Stimulated activated CD4-positive, alpha-beta T cell treated with anti-CD3 and anti-CD28 coated beads, TNF-alpha, amount 100 ng/mL, for 24 hours (primary cell): ENCODE results near the gene MDFIC.

Experiments used
- DNase-seq, 3 experiments: peaks; one replicate each; pipeline ENCODE4 v3.0.0-alpha.2; 2020; ENCODE audit warnings: low read depth in 3 of 3

Gene MDFIC

DNA sequence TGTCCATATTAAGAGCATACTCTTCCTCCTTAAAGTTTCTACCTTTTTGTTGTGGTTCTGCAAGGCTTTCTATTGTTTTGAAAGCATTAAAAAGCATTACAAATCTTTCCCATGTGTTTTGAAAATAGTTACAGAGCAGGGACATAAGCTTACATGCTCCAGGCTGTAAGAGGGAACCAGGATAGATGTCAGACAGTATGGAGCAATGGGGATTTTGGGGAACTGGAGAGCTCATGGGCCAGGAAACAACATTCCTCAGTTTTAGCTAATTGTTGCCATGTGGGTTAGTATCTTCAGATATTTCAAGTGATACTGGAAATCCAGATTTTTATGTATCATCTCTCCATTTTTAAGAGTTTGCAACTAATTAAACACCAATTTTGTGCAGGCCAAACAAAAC lies 3.5 kb downstream of the MDFIC start:
- DNase-seq = no peak

- DNase-seq = no peak
Observed at GRCh38 chr7:114928060-114928459, 6.2 kb downstream of the MDFIC start.

- DNase-seq = no peak
Observed at GRCh38 chr7:114929570-114929969, 7.7 kb downstream of the MDFIC start.

DNA sequence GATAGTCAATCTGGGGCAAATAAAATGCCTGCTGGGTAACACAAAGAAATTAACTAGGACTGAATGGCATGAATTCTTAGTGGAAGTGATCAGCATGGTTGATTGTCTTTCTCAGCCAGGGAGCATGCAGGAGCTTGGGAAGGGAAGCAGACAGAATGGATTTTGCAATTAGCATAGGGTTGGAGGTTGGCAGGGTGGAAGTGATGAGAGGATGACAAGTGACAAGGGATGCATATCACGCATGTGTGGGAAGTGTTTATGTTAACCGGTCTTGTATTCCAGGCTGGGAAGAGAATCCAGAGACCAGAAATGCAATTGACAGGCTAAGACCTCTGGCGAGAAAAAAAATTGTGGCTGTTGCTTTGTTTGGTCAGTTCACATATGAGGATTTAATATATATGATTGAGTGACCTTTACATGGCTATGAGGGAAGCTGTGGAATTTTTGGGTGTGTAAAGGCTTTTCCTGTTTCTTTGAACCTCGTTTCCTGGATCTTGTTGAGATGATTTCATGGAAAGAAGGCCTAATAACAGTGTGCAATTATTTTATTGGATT lies 8.3 kb downstream of the MDFIC start:
- no peak for DNase-seq

DNA sequence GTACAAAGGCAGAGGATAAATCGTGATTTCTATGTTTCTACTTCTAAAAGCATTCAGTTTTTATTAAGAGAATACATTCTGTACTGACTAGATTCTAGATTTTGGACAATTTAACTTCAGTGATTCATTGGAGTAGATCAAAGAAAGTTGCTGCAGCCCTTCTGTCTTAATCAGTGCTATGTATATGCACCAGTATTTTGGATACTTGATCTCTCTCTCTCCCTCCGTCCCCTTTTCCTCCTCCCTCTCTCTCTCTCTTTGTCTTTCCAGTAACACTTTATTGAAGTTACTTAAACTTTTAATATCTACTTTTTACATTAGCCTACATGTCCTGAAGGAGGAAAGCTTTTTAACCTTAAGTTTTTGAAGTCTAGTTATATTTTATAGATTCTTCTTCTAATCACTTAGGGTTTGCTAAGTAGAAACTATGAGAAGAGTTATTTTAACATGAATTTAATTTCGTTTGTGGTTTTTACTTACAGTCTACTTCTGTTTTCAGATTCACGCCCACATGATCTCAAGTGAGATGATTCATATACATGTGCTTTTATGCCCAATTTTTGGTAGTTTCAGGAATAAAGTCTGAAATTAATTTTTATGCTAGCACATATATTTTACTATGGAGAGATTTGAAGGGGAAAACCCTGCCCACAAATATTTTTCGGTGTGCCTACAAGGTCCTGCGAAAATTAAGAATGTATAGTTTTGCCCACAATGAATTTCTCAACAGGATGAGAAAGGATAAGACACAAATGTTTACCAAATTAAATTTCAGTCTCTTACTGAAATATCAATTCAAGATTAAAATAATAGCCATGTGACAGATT lies 9.1 kb downstream of the MDFIC start:
- DNase-seq = no peak

DNA sequence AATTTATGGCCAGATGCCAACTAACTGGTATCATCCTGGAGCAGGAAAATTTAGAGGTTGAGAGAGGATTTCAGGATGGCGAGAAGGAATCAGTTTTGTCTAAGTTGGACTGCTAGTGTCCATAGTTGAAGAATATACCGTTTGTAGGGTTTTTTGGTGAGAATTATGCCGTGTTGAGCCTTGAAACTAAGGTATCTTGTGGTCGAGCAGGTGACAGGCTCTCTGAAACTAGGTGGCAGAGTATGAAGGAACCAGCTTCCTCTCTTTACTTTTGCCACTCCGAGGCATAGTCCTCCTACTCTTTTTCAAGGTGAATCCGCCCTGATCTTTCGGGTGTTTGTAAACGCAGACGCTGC lies 9.7 kb downstream of the MDFIC start:
- peak in 2 of 3 experiments; percentile 14 to 24 for DNase-seq

GRCh38 chr7:114932991-114933390 lies 11.1 kb downstream of the MDFIC start:
- DNase-seq = no peak

DNA sequence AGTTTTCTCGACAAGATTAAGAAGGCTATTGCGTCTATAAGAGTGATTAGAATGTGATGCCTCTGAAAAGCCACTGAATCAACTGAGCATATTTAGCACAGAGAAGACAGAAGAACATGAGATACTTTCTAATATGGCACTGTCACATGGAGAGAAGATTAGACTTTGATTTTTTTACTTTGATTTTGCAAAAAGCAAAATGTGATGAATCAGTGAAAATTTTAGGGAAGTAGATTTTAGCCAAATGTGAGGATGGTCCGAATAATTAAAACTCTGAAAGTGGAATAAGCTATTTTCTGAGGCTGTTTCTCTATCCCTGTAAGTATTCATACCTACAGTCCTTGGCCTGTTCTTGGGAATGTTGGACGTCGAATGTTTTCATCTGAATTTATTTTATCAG lies 11.8 kb downstream of the MDFIC start:
- DNase-seq = no peak

GRCh38 chr7:114934086-114934485 lies 12.2 kb downstream of the MDFIC start:
- no peak for DNase-seq

DNA sequence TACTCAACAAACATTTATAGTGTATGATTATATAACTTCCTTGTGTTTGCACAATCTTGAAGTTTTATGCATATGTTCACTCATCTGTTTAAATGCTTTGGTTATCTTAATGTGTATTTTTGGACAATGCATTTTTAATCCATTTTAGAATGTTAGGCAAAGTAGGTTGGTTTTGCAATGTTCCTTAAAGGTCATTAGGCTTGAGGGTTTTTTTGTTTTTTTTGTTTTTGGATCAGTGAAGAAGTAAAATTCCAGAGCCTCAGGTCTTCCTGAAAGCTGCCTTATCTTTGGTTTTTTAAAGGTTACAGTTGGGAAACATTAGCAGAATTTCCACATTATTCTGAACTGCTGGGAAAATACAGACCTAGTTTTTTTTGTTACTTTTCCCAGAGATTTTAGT lies 12.8 kb downstream of the MDFIC start:
- DNase-seq = no peak

- DNase-seq = no peak
Observed at GRCh38 chr7:114936471-114936870, 14.6 kb downstream of the MDFIC start.

DNA sequence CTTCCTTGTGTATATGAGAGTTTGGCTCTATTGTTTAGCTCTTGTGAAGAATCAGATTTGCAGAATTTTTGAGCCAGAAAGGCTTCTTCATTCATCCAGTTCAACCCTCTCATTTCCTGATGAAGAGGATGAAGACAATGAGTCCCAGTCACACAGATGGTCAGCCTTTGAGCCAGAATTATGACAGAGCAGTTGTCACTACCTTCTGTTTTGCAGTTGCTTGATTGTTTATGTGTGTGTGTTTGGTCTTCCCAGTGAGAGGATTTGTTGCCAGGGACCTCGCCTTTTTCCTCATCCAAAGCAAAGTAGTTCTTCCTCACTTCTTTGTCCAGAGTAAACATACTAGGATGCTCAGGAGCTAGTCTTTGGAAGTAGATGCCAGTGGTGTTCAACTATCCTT lies 15.6 kb downstream of the MDFIC start:
- DNase-seq = no peak

DNA sequence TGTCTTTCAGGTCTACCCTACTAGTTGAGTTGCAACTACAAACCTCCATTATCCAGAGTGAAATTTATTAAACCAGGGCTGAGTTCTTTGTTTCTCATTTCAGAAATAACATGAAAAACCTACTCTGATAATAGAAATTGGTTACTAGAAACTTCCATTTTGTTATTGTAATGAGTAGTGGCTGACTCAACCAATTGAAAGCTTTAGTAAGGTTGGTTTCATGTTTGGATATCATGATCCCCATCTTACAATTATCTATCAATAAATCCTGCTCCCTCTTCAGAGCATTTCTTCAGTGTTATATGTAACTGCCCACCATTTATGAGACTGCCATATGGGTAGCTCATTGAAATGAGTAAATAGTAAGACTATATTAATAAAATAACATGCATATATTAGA lies 16.9 kb downstream of the MDFIC start:
- no peak for DNase-seq

DNA sequence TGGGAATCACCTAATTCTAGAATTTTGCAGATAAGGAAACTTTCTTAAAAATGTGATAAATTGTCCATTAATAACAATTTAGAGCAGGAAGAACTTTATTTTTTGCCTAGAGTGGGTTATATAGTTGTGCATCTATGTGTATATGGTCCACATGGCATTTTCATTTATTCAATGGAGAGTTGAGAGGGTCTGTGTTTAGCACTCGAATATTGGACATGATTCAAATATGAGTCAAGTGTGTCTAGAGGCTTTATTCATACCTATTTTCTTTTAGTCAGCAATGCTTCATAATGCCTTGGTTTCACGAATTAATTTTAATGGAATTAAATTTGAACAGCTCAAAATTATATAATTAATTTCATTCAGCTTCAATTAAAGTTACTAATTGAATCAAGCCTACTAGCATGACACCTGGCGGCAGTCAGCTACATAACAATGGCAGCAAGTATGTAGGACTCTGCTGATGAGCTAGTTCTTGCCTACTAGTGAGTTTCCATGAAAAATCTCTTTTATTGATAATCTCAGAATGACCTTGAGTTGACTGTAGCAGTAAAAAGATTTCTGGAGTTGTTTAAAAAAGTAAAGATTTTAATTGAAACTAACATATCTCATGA lies 17.7 kb downstream of the MDFIC start:
- DNase-seq = no peak

GRCh38 chr7:114940220-114940619 lies 18.3 kb downstream of the MDFIC start:
- no peak for DNase-seq

DNA sequence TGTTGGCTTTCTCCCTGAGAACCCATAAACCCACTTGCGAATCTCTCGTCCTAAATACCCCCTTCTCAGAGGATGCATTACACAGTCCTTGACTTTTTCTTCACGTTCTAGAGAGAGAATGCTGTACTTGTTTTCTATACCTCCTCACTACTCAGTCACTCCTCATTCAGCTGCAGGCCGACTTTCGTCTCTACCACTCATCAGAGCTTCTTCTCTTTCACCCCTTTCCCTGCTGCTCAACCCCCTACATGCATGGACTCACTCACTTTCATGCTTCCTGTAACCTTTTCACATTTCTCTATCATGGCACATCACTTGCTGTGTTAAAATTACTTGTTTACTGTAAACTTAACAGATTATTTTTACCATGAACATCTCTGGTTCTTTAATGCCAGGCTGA lies 19.8 kb downstream of the MDFIC start:
- DNase-seq = no peak

- no peak for DNase-seq
Observed at GRCh38 chr7:114942446-114943175, 20.7 kb downstream of the MDFIC start.

DNA sequence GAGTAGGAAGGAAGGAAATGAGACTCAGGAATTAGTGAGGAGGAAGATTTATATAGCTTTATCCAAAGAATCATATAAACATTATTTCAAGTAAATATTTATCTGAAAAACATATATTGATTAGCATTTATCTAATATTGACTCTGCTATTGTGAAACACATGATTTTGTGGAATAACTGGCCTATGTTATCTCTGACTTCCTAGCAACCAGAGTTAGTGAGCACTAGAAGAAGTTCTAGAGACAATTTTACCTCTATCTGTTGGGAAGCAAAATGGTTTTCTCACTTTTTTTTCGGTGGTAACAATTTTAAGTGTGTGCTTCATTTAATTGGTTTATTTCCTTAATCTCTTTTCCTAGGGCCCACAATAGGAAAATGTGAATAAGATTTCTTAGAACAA lies 21.6 kb downstream of the MDFIC start:
- DNase-seq = no peak

GRCh38 chr7:114943953-114944744 lies 22.3 kb downstream of the MDFIC start:
- DNase-seq = no peak

DNA sequence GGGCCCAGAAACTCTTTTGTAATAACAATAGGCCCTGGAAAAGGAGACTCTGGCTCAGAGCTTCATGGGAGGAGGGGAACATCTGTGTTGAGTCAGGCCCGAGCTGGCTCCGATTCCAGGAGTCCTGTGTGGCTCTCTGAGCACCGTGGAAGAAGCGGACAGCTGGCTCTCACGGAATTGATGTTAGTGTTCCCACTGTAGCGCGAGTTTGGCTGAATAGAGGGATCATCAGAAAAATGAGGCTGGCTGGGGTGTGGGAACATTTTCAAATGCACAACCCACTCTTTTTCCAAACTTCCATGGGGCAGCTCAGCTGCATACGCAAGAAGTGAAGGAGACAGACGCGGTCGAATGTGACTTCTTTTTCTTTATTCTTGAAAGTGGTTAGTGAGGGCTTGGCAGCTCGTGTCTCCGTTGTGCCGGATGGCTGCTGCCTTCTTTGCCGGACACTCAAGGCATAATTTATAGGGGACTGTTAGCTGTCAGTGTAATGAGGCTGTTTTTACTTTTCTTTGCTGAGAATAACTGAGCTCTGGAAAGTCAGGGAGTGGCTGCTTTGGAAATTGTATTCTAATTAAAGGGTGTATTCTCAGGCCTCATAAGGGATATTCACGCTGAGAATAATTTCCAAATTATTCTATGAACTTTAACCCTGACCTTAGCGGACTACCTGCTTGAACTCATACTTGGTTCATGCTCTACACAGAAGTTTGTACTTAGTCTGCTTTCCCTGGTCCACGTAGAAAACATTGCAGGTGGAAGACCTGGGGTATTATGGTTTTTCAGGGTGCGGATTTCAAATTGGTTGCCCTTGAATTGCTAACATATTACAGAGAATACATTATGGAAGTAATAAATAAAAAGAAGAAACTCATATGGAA lies 23.1 kb downstream of the MDFIC start:
- no peak for DNase-seq

- DNase-seq = no peak
Observed at GRCh38 chr7:114949231-114949630, 27.3 kb downstream of the MDFIC start.
